Fibroblast of skin of right quadriceps (primary cell): Measurements from ENCODE around the gene AATK.

Experiments used
- DNase-seq: peaks from one replicate; pipeline ENCODE4 v3.0.0-alpha.2; 2013

AATK gene

DNA sequence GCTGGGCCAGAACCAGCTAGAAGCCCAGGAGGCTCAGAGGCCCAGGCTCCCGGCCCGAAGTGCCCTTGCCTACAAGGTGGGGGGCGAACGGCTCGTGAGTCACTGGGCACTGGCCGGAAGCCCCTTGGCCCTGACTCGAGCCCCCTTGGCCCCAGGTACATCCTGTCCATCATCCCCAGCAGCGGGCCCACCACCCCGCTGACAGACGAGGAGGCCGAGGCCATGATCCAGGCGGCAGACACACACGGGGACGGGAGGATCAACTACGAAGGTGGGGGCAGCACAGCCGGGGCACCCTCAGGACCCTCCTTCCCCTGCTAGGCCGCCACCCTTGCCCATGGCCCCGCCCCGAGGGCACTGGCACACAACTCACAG lies 15.8 kb upstream of the AATK start:
- no peak for DNase-seq

GRCh38 chr17:81180836-81181810 lies 15.1 kb upstream of the AATK start:
- no peak for DNase-seq

DNA sequence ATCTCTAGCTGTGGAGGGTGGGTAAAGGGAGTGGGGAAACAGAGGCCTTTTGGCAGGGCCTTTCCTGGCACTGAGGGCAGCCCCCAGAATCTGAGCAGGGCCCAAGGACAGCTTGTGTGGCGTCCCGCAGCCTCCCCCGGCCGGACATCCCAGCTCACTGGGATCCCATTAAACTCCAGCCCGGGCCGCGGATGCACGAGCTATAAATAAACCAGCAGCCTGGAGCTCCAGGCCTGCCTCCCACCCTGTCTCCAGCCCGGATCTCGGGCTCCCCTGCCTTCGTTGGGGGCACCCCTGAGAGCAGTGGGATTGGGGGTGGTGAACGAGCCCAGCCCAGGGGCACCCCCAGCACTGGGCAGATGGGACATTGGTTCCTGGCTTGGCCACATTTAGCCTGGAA lies 13.8 kb upstream of the AATK start:
- DNase-seq, result no peak

GRCh38 chr17:81179220-81179619 lies 13.2 kb upstream of the AATK start:
- DNase-seq, result no peak

GRCh38 chr17:81178136-81179091 lies 12.4 kb upstream of the AATK start:
- DNase-seq, result no peak

DNA sequence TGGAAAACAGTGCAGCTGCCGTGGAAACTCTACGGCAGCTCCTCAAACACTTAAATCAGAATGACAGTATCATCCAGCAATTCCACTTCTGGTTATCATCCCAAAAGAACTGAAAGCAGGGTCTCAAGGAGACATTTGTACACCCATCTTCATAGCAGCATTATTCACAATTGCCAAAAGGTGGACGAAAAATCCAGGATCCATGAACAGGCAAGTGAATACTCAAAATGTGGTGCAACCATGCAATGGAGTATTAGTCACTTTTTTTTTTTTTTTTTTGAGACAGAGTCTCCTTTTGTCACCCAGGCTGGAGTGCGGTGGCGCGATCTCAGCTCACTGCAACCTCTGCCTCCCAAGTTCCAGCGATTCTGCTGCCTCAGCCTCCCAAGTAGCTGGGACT lies 10.6 kb upstream of the AATK start:
- peak; percentile 13 for DNase-seq

DNA sequence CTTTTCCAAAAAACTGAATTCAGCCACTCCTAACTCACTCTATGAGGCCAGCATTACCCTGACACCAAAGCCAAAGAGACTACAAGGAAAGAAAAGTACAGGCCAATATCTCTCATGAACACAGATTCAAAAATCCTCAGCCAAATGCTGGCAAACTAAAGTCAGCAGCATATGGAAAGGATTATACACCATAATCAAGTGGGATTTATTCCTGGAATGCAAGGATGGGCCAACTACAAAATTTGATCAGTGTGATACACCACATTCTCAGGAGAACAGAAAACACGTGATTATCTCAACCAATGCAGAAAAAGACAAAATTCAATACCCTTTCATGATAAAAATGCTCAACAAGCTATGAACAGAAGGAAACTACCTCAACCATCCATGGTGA lies 7.7 kb upstream of the AATK start:
- peak; percentile 36 for DNase-seq

GRCh38 chr17:81173052-81173761 lies 7.2 kb upstream of the AATK start:
- DNase-seq, result no peak

DNA sequence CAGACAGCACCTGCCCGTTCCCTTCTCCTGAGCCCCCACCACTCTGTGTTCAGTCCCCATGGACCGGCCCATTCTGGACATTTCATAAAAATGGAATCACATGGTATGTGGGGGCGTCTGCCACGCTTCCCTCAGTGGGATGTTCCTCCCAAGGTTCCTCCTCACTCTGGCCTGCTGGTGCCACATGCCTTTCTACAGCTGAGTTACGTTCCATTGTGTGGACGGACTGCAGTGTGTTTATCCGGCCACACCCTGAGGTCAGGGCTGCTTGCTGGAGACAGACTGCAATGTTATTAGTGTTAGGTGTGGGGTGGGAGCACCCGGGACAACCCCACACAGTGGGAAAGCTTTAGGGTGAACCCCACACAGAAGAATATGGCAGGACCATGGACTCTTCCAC lies 5.9 kb upstream of the AATK start:
- DNase-seq, result no peak

DNA sequence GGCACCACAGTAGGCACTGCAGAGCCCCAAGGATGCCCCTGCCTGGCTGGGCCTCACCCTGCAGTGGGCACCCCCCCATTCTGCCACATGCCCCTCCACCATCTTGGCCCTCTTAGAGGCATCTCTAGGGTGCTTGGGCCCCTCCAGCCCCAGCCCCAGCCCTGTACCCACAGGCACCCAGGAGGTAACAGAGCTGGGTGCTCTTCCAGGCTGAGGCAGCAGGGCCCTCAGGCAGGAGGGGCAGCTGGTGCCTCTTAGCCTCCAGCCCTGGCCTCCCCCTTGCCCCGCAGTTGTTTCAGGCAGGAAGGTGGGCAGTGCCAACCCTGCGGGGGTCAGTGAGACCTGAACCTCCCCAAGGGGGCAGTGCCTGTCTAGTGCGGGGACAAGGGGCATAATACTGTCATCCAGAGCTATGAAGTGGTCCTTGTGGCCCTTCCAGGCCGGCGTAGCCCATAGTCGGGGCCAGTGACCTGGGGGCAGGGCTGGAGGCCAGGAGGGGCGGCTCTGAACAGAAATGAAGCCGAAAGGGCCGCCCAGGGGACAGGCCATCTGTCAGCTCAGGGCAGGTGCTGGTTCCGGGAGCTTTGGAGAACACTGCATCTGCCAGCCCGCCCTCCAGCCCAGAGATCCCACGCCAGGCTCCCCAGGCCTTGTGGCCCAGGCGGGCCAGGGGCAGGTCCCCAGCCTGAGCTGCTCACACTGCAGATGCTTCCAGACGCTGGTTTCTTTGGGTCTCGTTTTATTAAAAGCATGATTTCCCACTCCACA lies 4.9 kb upstream of the AATK start:
- no peak for DNase-seq

DNA sequence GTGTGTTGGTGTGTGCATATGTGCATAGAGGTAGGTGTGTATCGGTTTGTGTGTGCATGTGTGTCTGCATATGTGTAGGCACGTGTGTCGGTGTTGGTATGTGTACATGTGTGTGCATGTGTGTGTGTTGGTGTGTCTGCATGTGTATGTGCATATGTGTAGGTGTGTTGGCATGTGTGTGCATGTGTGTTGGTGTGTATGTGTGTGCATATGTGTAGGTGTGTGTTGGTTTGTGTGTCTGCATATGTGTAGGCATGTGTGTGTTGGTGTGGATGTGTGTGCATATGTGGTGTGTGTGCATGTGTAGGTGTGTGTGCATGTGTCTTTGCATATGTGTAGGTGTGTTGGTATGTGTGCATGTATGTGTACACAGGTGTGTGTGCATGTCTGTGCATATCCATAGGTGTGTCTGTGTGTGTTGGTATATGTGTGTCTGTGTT lies 3.9 kb upstream of the AATK start:
- no peak for DNase-seq

DNA sequence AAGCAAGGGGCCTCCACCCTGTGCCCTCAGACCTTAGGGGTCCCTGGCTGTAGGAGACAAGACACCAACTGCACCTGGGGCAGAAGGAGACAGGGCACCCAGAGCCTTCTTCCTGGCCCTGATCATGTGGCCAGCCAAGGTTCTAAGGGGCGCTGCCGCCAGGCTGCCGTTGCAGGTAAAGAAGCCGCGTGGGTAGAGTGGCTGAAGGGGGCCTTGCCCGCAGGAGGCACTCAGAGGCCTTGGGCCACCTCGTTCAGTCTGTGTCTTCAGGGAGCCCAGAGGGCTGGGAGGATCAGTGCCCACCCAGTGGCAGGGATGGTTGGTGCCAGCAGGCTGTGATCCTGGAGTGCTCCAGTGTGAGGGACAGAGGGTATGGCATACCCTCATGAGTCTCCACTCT lies 1.6 kb upstream of the AATK start:
- no peak for DNase-seq

DNA sequence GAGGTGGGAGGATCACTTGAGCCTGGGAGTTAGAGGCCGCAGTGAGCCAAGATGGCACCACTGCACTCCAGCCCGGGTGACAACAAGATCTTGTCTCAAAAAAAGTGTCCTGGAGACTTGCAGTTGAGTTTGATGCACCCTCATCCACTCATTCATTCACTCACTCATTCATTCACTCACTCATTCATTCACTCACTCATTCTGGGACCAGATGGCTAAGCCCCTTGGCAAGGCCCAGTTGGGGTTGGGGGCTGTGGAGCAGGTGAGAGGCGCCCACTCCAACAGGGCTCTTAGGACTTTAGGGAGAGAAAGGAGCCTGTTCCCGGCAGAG lies 1.1 kb upstream of the AATK start:
- DNase-seq, result no peak

- DNase-seq, result no peak
Observed at GRCh38 chr17:81165246-81166032, 582 bp downstream of the AATK start, which contains the start of gene PVALEF. Gene PVALEF (plus strand): TSS chr17:81165507. CDS start chr17:81181227, 15,720 bp downstream.

GRCh38 chr17:81164371-81165245 lies 1.4 kb downstream of the AATK start:
- DNase-seq, result no peak

DNA sequence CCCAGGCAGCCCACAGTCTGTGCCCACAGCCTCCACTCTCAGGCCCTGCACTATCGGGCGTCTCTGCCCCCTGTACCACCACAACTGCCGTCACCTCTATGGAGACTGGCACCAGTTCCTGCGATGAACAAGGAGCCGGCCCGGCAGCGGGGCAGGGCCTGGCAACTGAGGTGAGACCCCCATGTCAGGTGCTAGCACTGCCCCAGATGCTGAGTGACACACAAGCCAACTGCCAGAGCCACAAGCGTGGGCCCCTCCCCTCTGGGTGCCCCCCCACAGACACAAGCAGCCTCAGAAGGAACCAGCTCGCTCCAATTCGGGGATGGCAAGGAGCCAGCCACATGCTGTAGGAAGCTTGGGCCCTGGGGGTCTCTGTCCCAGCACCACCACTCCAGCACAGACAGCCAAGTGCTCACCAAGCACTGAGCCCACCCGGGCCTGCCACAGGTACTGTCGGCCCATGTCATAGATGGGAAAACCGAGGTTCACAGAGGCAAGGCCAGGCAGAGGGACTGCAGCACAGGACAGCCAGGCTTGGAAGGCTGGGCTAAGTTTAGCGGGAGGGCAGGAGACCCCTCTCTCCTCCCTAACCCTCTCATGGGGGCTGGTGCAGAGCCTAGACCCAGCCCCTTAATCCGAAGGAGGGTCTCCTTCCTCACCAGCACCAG lies 2.2 kb downstream of the AATK start:
- DNase-seq, result no peak

GRCh38 chr17:81163051-81163695 lies 2.8 kb downstream of the AATK start:
- no peak for DNase-seq

- DNase-seq, result no peak
Observed at GRCh38 chr17:81162491-81162890, 3.5 kb downstream of the AATK start.

GRCh38 chr17:81161972-81162371 lies 4.0 kb downstream of the AATK start:
- no peak for DNase-seq
